22Rv1 (cell line): Measurements from ENCODE around the gene PKNOX2.

Experiments
- CTCF ChIP-seq: fragments of 450-650 bp; IDR thresholded peaks from 2 replicates; pipeline ENCODE4 v1.5.1; 2017; ENCODE audit warnings: mild to moderate bottlenecking
- ZFX ChIP-seq: fragments of 450-650 bp; IDR thresholded peaks from 2 replicates; pipeline ENCODE4 v1.6.1; 2017; ENCODE audit warnings: antibody characterized with exemption, borderline replicate concordance

- TF ChIP-seq CTCF (no peak), ZFX (no peak)
These were observed 149.9 kb downstream of the PKNOX2 start for GRCh38 chr11:125314276-125315078.
